SK-N-MC (cell line): Measurements from ENCODE around the gene MAML3.

Source experiments
- EZH2 ChIP-seq: fragments of 200-600 bp; sonication (generic); IDR thresholded peaks from one replicate; pipeline ENCODE4 v1.6.1; 2017; ENCODE audit warnings: antibody characterized with exemption
- FOXP2 ChIP-seq: optimal IDR thresholded peaks from 2 replicates; pipeline ENCODE3; 2011; ENCODE audit warnings: mild to moderate bottlenecking, moderate library complexity; ENCODE audit not compliant: insufficient read depth; ENCODE audit errors: extremely low read length, control extremely low read depth
- POLR2AphosphoS5 ChIP-seq: IDR thresholded peaks from 2 replicates; pipeline ENCODE4 v1.6.1; 2012; ENCODE audit warnings: mild to moderate bottlenecking, low read depth, low read length, borderline replicate concordance

DNA sequence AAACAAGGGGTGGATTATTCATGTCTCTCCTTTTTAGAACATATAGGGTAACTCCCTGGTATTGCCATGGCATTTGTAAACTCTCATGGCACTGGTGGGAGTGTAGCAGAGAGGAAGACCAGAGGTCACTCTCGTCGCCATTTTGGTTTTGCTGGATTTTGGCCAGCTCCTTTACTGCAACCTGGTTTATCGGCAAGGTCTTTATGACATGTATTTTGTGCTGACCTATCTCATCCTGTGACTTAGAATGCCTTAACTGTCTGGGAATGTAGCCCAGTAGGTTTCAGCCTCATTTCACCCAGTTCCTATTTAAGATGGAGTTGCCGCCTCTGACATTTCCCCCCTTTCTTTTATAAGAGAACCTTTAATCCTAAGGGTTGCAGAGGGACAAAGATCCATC is 442.5 kb downstream of the MAML3 start:
- no peak for TF ChIP-seq POLR2AphosphoS5
- no peak for TF ChIP-seq FOXP2
- TF ChIP-seq EZH2 = no peak
